SK-N-SH treated with all-trans-retinoic acid at 6 μM for 48 hours (cell line): ENCODE results near the gene PGC.

Experiments used
- OSR1 ChIP-seq: fragments of 250-450 bp; sonication (Bioruptor Pico); IDR thresholded peaks from 2 replicates; pipeline ENCODE4 v1.8.0; 2022; ENCODE audit warnings: moderate library complexity, mild to moderate bottlenecking, inconsistent platforms
- PATZ1 ChIP-seq: fragments of 250-450 bp; sonication (Bioruptor Pico); IDR thresholded peaks from 2 replicates; pipeline ENCODE4 v1.8.0; 2020; ENCODE audit warnings: mild to moderate bottlenecking, moderate library complexity, borderline replicate concordance
- POU6F1 ChIP-seq: fragments of 250-450 bp; sonication (Bioruptor Pico); IDR thresholded peaks from 2 replicates; pipeline ENCODE4 v1.8.0; 2021; ENCODE audit warnings: low read depth, mild to moderate bottlenecking, moderate library complexity, borderline replicate concordance
- RARB ChIP-seq: fragments of 250-450 bp; sonication (Bioruptor Pico); IDR thresholded peaks from 2 replicates; pipeline ENCODE4 v1.8.0; 2021; ENCODE audit warnings: mild to moderate bottlenecking, moderate library complexity
- ZFP30 ChIP-seq: fragments of 450-650 bp; formaldehyde crosslinking; IDR thresholded peaks from 2 replicates; pipeline ENCODE4 v1.5.0; 2022; ENCODE audit warnings: mild to moderate bottlenecking, moderate library complexity

- TF ChIP-seq PATZ1 (CRISPR knock-in tag) (no peak), POU6F1 (no peak), ZFP30 (CRISPR knock-in tag) (no peak), RARB (CRISPR knock-in tag) (no peak), OSR1 (CRISPR knock-in tag) (no peak)
These were observed 40.2 kb upstream of the PGC start, which contains the start of gene TOMM6 for GRCh38 chr6:41787219-41787917.
